Measurements from ENCODE around the gene KCNH2.

DNA sequence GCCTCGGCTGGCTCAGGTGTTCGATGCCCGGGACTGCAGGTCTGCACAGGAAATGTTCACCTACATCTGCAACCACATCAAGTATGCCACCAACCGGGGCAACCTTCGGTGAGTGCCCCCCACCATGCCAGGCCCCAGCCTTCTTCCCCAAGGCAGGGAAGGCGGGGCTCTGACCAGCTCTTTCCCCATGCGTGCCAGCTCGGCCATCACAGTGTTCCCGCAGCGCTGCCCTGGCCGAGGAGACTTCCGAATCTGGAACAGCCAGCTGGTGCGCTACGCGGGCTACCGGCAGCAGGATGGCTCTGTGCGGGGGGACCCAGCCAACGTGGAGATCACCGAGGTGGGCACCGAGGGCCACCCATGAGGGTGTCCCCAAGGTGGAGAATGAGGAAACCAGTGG, 20.2 kb upstream of the KCNH2 start:
- TF ChIP-seq, protein P1, sequence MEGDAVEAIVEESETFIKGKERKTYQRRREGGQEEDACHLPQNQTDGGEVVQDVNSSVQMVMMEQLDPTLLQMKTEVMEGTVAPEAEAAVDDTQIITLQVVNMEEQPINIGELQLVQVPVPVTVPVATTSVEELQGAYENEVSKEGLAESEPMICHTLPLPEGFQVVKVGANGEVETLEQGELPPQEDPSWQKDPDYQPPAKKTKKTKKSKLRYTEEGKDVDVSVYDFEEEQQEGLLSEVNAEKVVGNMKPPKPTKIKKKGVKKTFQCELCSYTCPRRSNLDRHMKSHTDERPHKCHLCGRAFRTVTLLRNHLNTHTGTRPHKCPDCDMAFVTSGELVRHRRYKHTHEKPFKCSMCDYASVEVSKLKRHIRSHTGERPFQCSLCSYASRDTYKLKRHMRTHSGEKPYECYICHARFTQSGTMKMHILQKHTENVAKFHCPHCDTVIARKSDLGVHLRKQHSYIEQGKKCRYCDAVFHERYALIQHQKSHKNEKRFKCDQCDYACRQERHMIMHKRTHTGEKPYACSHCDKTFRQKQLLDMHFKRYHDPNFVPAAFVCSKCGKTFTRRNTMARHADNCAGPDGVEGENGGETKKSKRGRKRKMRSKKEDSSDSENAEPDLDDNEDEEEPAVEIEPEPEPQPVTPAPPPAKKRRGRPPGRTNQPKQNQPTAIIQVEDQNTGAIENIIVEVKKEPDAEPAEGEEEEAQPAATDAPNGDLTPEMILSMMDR (IDR thresholded peaks at IDR 0.05): no peak
- TF ChIP-seq, protein P2, sequence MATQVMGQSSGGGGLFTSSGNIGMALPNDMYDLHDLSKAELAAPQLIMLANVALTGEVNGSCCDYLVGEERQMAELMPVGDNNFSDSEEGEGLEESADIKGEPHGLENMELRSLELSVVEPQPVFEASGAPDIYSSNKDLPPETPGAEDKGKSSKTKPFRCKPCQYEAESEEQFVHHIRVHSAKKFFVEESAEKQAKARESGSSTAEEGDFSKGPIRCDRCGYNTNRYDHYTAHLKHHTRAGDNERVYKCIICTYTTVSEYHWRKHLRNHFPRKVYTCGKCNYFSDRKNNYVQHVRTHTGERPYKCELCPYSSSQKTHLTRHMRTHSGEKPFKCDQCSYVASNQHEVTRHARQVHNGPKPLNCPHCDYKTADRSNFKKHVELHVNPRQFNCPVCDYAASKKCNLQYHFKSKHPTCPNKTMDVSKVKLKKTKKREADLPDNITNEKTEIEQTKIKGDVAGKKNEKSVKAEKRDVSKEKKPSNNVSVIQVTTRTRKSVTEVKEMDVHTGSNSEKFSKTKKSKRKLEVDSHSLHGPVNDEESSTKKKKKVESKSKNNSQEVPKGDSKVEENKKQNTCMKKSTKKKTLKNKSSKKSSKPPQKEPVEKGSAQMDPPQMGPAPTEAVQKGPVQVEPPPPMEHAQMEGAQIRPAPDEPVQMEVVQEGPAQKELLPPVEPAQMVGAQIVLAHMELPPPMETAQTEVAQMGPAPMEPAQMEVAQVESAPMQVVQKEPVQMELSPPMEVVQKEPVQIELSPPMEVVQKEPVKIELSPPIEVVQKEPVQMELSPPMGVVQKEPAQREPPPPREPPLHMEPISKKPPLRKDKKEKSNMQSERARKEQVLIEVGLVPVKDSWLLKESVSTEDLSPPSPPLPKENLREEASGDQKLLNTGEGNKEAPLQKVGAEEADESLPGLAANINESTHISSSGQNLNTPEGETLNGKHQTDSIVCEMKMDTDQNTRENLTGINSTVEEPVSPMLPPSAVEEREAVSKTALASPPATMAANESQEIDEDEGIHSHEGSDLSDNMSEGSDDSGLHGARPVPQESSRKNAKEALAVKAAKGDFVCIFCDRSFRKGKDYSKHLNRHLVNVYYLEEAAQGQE (IDR thresholded peaks at IDR 0.05; ENCODE audit: insufficient read depth in 1 of 2, low read depth in 2 of 2, low read length in 1 of 2): no peak
- no peak for TF ChIP-seq POLR2AphosphoS5 (IDR thresholded peaks at IDR 0.05; ENCODE audit: low read depth, low read length)
